Upper lobe of left lung (tissue), 6 donors: Measurements from ENCODE around the gene AKR1C2. TPM values are rescaled to one million over a fixed set of nuclear protein-coding genes. Genes with fewer than 3 reads are reported as not detected.
A peak's percentile ranks its signal among the peaks of the same experiment; 100 is the strongest.
"Not testable (repeated sequence)": the region's sequence is repeated elsewhere in the genome, so short reads cannot be mapped to it uniquely, and the experiment has no call there.

Experiments
- ATAC-seq, 2 donors: fragments of 200-7000 bp; cut with Tn5 transposase; one replicate each; pipeline ENCODE4 v1.9.1; 2022; ENCODE audit warnings: mild to moderate bottlenecking in 2 of 2, moderate library complexity in 2 of 2; ENCODE audit not compliant: low FRiP score in 2 of 2
- DNase-seq, 2 donors: peaks; one replicate each; pipeline ENCODE4 v3.0.0-alpha.2; 2019 to 2020
- H3K27ac ChIP-seq, 4 donors: fragments of 200-600 bp; sonication (generic); one replicate each; pipeline ENCODE4 v1.5.1; 2016 to 2019
- H3K27me3 ChIP-seq, 4 donors: fragments of 200-600 bp; sonication (generic); one replicate each; pipeline ENCODE4 v1.5.1; 2017 to 2019
- H3K36me3 ChIP-seq, 4 donors: fragments of 200-600 bp; sonication (generic); one replicate each; pipeline ENCODE4 v1.5.1; 2016 to 2019
- H3K4me1 ChIP-seq, 4 donors: fragments of 200-600 bp; sonication (generic); one replicate each; pipeline ENCODE4 v1.5.1; 2018 to 2019
- H3K4me3 ChIP-seq, 4 donors: fragments of 200-600 bp; sonication (generic); one replicate each; pipeline ENCODE4 v1.5.1; 2017 to 2019; ENCODE audit warnings: mild to moderate bottlenecking in 2 of 4, moderate library complexity in 1 of 4
- H3K9me3 ChIP-seq, 4 donors: fragments of 200-600 bp; sonication (generic); one replicate each; pipeline ENCODE4 v1.5.1; 2018 to 2019
- CTCF ChIP-seq, 6 experiments: fragments of 450-650 bp in 4 of 6; fragments of 200-600 bp in 2 of 6; sonication (generic) in 2 of 6; IDR thresholded peaks; one replicate each; pipeline ENCODE4 v1.5.1; 2016 to 2019; ENCODE audit warnings: antibody characterized with exemption in 6 of 6
- EP300 ChIP-seq, 4 donors: sonication (generic); formaldehyde crosslinking; IDR thresholded peaks; one replicate each; pipeline ENCODE4 v1.5.1; 2017; ENCODE audit warnings: antibody characterized with exemption in 4 of 4, control low read depth in 2 of 4
- POLR2A ChIP-seq, 4 donors: fragments of 450-650 bp; IDR thresholded peaks; one replicate each; pipeline ENCODE4 v1.5.1; 2016 to 2017; ENCODE audit warnings: antibody characterized with exemption in 4 of 4, mild to moderate bottlenecking in 2 of 4
- POLR2AphosphoS5 ChIP-seq, 2 donors: sonication (generic); formaldehyde crosslinking; IDR thresholded peaks; one replicate each; pipeline ENCODE4 v1.5.1; 2017; ENCODE audit warnings: antibody characterized with exemption in 2 of 2
- WGBS, 2 donors: methylation state at CpG; one replicate each; pipeline ENCODE4 v1.1.5; 2017 to 2018; 5-methylcytosine and 5-hydroxymethylcytosine counted together
- total RNA-seq, 6 donors: library from RNA; depleted of rRNA in 4 of 6; stranded (reverse); fragments of >200 nt in 4 of 6; gene quantifications; one replicate each; pipeline versions ENCODE4 v1.1.0 to v1.2.1, GENCODE V29; 2016 to 2021
- donor health status: DM: no; HTN: no; CAD: no; lungs with moderate emphysema.
- donor health status: DM: no; HTN: yes; CAD: no; lungs with severe emphysema.

Gene AKR1C2
- total RNA-seq, 6 donors from 2014 or later, result 7.3 to 76.0 (median 28.6) TPM

GRCh38 chr10:5033061-5033778 is 29.6 kb upstream of the AKR1C2 start:
- DNase-seq (no peak), ATAC-seq (peak in 1 of 2 donors; percentile 74)
- Histone ChIP-seq H3K4me3 (no peak overlapping the region), H3K36me3 (no peaks in the 10 kb centered on the region), H3K27me3 (no peaks in the 10 kb centered on the region), H3K4me1 (no peaks in the 10 kb centered on the region), H3K27ac (no peak overlapping the region), H3K9me3 (peaks cover 10 to 33% (median 14%) of the 10 kb centered on the region in 4 donors)
- WGBS, 2 donors, result 44 to 87% methylated on average over 2 of the region's 2 CpGs
- no peak for TF ChIP-seq EP300 (IDR thresholded peaks at IDR 0.05)
- TF ChIP-seq POLR2A (IDR thresholded peaks at IDR 0.05), result no peak
- TF ChIP-seq POLR2AphosphoS5 (IDR thresholded peaks at IDR 0.05), result no peak
- no peak for TF ChIP-seq CTCF (IDR thresholded peaks at IDR 0.05)

GRCh38 chr10:5032444-5032843 is 28.8 kb upstream of the AKR1C2 start:
- H3K9me3 ChIP-seq, result peaks cover 10 to 33% (median 14%) of the 10 kb centered on the region in 4 donors
- ATAC-seq, H3K27me3 ChIP-seq, H3K4me1 ChIP-seq, H3K27ac ChIP-seq, H3K4me3 ChIP-seq, H3K36me3 ChIP-seq: not testable (repeated sequence)
- WGBS, 2 donors, result 88 to 92% methylated on average over 11 to 22 of the region's 22 CpGs
- DNase-seq, result peak in 1 of 2 donors; percentile 69

GRCh38 chr10:5031588-5031987 is 27.9 kb upstream of the AKR1C2 start:
- ATAC-seq, H3K27ac ChIP-seq, DNase-seq: not testable (repeated sequence)

GRCh38 chr10:5030989-5031388 is 27.3 kb upstream of the AKR1C2 start:
- H3K27me3 ChIP-seq, result no peaks in the 10 kb centered on the region
- H3K4me1 ChIP-seq, result no peaks in the 10 kb centered on the region
- no peak overlapping the region for H3K4me3 ChIP-seq
- H3K36me3 ChIP-seq, result no peaks in the 10 kb centered on the region
- peaks cover 10 to 33% (median 14%) of the 10 kb centered on the region in 4 donors for H3K9me3 ChIP-seq
- 91 to 92% methylated on average over 1 of the region's 1 CpG for WGBS, 2 donors
- H3K27ac ChIP-seq, result no peak overlapping the region
- no peak for DNase-seq
- no peak for TF ChIP-seq CTCF (IDR thresholded peaks at IDR 0.05)
- no peak for ATAC-seq

More at GRCh38 chr10:5031588-5031987, 27.9 kb upstream of the AKR1C2 start:
- not testable (repeated sequence) for H3K4me3 ChIP-seq, H3K4me1 ChIP-seq, H3K36me3 ChIP-seq, H3K27me3 ChIP-seq
- H3K9me3 ChIP-seq, result peaks cover 10 to 33% (median 14%) of the 10 kb centered on the region in 4 donors
- whole genome bisulfite sequencing, 2 donors, result 81 to 83% methylated on average over 4 of the region's 4 CpGs

GRCh38 chr10:5025461-5025881 is 21.8 kb upstream of the AKR1C2 start:
- not testable (repeated sequence) for H3K27ac ChIP-seq, H3K36me3 ChIP-seq, H3K27me3 ChIP-seq, H3K4me1 ChIP-seq, H3K4me3 ChIP-seq, H3K9me3 ChIP-seq
- ATAC-seq (peak; percentile 64 to 72), DNase-seq (peak in 1 of 2 donors; percentile 57)

GRCh38 chr10:5023177-5023805 is 19.6 kb upstream of the AKR1C2 start:
- DNase-seq (no peak), ATAC-seq (no peak)
- TF ChIP-seq POLR2A (IDR thresholded peaks at IDR 0.05) (no peak), CTCF (IDR thresholded peaks at IDR 0.05) (no peak), EP300 (IDR thresholded peaks at IDR 0.05) (no peak), POLR2AphosphoS5 (IDR thresholded peaks at IDR 0.05) (no peak)
- Histone ChIP-seq H3K4me1 (peaks cover 5 to 14% (median 9%) of the 10 kb centered on the region in 4 donors), H3K4me3 (no peak overlapping the region), H3K27ac (no peak overlapping the region), H3K27me3 (no peaks in the 10 kb centered on the region), H3K9me3 (no peaks in the 10 kb centered on the region), H3K36me3 (no peaks in the 10 kb centered on the region)
- WGBS, 2 donors, result 48 to 53% methylated on average over 4 of the region's 4 CpGs

GRCh38 chr10:5021624-5022290 is 18.1 kb upstream of the AKR1C2 start:
- 64 to 81% methylated on average over 10 of the region's 10 CpGs for WGBS, 2 donors
- H3K4me3 ChIP-seq, H3K27ac ChIP-seq, H3K27me3 ChIP-seq, H3K9me3 ChIP-seq, H3K36me3 ChIP-seq, DNase-seq: not testable (repeated sequence)
- H3K4me1 ChIP-seq, result peaks cover 5 to 14% (median 9%) of the 10 kb centered on the region in 4 donors
- ATAC-seq, result peak in 1 of 2 donors; percentile 72

- Histone ChIP-seq H3K4me1 (peaks cover 5 to 14% (median 9%) of the 10 kb centered on the region in 4 donors), H3K27ac (peak overlapping the region; percentile 1 to 49 (median 18))
- H3K27me3 ChIP-seq, ATAC-seq, H3K36me3 ChIP-seq, H3K9me3 ChIP-seq, H3K4me3 ChIP-seq: not testable (repeated sequence)
- WGBS, 2 donors, result 70 to 72% methylated on average over 6 of the region's 6 CpGs
- DNase-seq, result peak in 1 of 2 donors; percentile 35
Observed at GRCh38 chr10:5019770-5020612, 16.3 kb upstream of the AKR1C2 start.
